AG09319 (cell line): ENCODE data around the gene CTNS.

Experiments used
- DNase-seq: peaks from one replicate; pipeline ENCODE4 v3.0.0-alpha.2; 2010; ENCODE audit warnings: low read depth; ENCODE audit errors: extremely low read depth
- CTCF ChIP-seq: IDR thresholded peaks from 2 replicates; pipeline ENCODE4 v1.5.1; 2011; ENCODE audit warnings: low read depth, mild to moderate bottlenecking, inconsistent platforms, low read length, moderate library complexity

The CTNS gene

GRCh38 chr17:3622977-3623594 is 13.5 kb upstream of the CTNS start:
- no peak for DNase-seq
- TF ChIP-seq CTCF, result no peak

GRCh38 chr17:3626831-3627768 is 9.5 kb upstream of the CTNS start:
- DNase-seq, result no peak
- TF ChIP-seq CTCF, result no peak

- no peak for TF ChIP-seq CTCF
- DNase-seq, result no peak
These were observed 8.8 kb upstream of the CTNS start for GRCh38 chr17:3627769-3628167.

- no peak for DNase-seq
- TF ChIP-seq CTCF, result no peak
These were observed 5.8 kb upstream of the CTNS start for GRCh38 chr17:3630781-3631180.

- no peak for DNase-seq
- no peak for TF ChIP-seq CTCF
These were observed 4.3 kb upstream of the CTNS start for GRCh38 chr17:3632287-3632686.

GRCh38 chr17:3635474-3636153 is 946 bp upstream of the CTNS start:
- no peak for TF ChIP-seq CTCF
- DNase-seq, result no peak

- no peak for DNase-seq
- no peak for TF ChIP-seq CTCF
These were observed 381 bp downstream of the CTNS start for GRCh38 chr17:3636908-3637373.
